ENCODE data around the gene SMAD6.

The SMAD6 gene

GRCh38 chr15:66702787-66703539 lies 927 bp downstream of the SMAD6 start:
- peaks cover 24% of the 10 kb centered on the region for H3K27me3 ChIP-seq (ENCODE audit: insufficient read depth, low read length, poor library complexity, severe bottlenecking)
- H2AFZ ChIP-seq (ENCODE audit: low read length): peak overlapping the region; percentile 90
- H3K4me1 ChIP-seq (ENCODE audit: insufficient read depth, low read length, poor library complexity, severe bottlenecking): peaks cover 23% of the 10 kb centered on the region
- peak overlapping the region; percentile 80 for H3K9ac ChIP-seq (ENCODE audit: low read depth, low read length, poor library complexity, severe bottlenecking)
- H3K36me3 ChIP-seq (ENCODE audit: insufficient read depth, low read length): no peaks in the 10 kb centered on the region
- no peaks in the 10 kb centered on the region for H3F3A ChIP-seq (ENCODE audit: low read depth)
- H3K9me2 ChIP-seq (replicated peaks; ENCODE audit: low read depth, low read length): no peaks in the 10 kb centered on the region
- peak overlapping the region; percentile 91 for H3K4me2 ChIP-seq (ENCODE audit: low read depth, low read length, poor library complexity, severe bottlenecking)
- peak overlapping the region; percentile 81 for H3K4me3 ChIP-seq (ENCODE audit: low read length, poor library complexity, severe bottlenecking)
- H4K20me1 ChIP-seq (ENCODE audit: insufficient read depth, low read length, poor library complexity, severe bottlenecking): peaks cover 12% of the 10 kb centered on the region
- TF ChIP-seq, protein P1, sequence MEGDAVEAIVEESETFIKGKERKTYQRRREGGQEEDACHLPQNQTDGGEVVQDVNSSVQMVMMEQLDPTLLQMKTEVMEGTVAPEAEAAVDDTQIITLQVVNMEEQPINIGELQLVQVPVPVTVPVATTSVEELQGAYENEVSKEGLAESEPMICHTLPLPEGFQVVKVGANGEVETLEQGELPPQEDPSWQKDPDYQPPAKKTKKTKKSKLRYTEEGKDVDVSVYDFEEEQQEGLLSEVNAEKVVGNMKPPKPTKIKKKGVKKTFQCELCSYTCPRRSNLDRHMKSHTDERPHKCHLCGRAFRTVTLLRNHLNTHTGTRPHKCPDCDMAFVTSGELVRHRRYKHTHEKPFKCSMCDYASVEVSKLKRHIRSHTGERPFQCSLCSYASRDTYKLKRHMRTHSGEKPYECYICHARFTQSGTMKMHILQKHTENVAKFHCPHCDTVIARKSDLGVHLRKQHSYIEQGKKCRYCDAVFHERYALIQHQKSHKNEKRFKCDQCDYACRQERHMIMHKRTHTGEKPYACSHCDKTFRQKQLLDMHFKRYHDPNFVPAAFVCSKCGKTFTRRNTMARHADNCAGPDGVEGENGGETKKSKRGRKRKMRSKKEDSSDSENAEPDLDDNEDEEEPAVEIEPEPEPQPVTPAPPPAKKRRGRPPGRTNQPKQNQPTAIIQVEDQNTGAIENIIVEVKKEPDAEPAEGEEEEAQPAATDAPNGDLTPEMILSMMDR (conservative IDR thresholded peaks at IDR 0.05; ENCODE audit: low read length): no peak
- no peak for TF ChIP-seq EZH2phosphoT487 (IDR thresholded peaks at IDR 0.05; ENCODE audit: borderline replicate concordance)
- no peaks in the 10 kb centered on the region for H3K9me3 ChIP-seq (ENCODE audit: insufficient read depth, low read depth, low read length)
- H3K79me2 ChIP-seq (ENCODE audit: insufficient read depth, low read length): peaks cover 8% of the 10 kb centered on the region; the same call in 1 of the 2 replicates

GRCh38 chr15:66703540-66703941 lies 1.5 kb downstream of the SMAD6 start:
- H3K79me2 ChIP-seq (ENCODE audit: insufficient read depth, low read length): peaks cover 8% of the 10 kb centered on the region; the same call in 1 of the 2 replicates
- H3K4me1 ChIP-seq (ENCODE audit: insufficient read depth, low read length, poor library complexity, severe bottlenecking): peaks cover 23% of the 10 kb centered on the region
- TF ChIP-seq, protein P1 (conservative IDR thresholded peaks at IDR 0.05; ENCODE audit: low read length): no peak
- no peak for TF ChIP-seq EZH2phosphoT487 (IDR thresholded peaks at IDR 0.05; ENCODE audit: borderline replicate concordance)
- no peaks in the 10 kb centered on the region for H3K36me3 ChIP-seq (ENCODE audit: insufficient read depth, low read length)
- H3K4me3 ChIP-seq (ENCODE audit: low read length, poor library complexity, severe bottlenecking): peak overlapping the region; percentile 81
- H3F3A ChIP-seq (ENCODE audit: low read depth): no peaks in the 10 kb centered on the region
- H3K9ac ChIP-seq (ENCODE audit: low read depth, low read length, poor library complexity, severe bottlenecking): peak overlapping the region; percentile 80
- H3K9me3 ChIP-seq (ENCODE audit: insufficient read depth, low read depth, low read length): no peaks in the 10 kb centered on the region
- peaks cover 12% of the 10 kb centered on the region for H4K20me1 ChIP-seq (ENCODE audit: insufficient read depth, low read length, poor library complexity, severe bottlenecking)
- no peak overlapping the region for H2AFZ ChIP-seq (ENCODE audit: low read length)
- H3K9me2 ChIP-seq (replicated peaks; ENCODE audit: low read depth, low read length): no peaks in the 10 kb centered on the region
- peaks cover 24% of the 10 kb centered on the region for H3K27me3 ChIP-seq (ENCODE audit: insufficient read depth, low read length, poor library complexity, severe bottlenecking)
- H3K4me2 ChIP-seq (ENCODE audit: low read depth, low read length, poor library complexity, severe bottlenecking): peak overlapping the region; percentile 91

- Histone ChIP-seq H3K4me2 (ENCODE audit: low read depth, low read length, poor library complexity, severe bottlenecking) (peak overlapping the region; percentile 91), H3K4me3 (ENCODE audit: low read length, poor library complexity, severe bottlenecking) (peak overlapping the region; percentile 81), H3K9ac (ENCODE audit: low read depth, low read length, poor library complexity, severe bottlenecking) (no peak overlapping the region)
Observed at GRCh38 chr15:66704019-66704802, 2.2 kb downstream of the SMAD6 start.

More at GRCh38 chr15:66704019-66704802, 2.2 kb downstream of the SMAD6 start:
- Histone ChIP-seq H3K79me2 (ENCODE audit: insufficient read depth, low read length) (peaks cover 8% of the 10 kb centered on the region; the same call in 1 of the 2 replicates), H3F3A (ENCODE audit: low read depth) (no peaks in the 10 kb centered on the region), H3K9me2 (replicated peaks; ENCODE audit: low read depth, low read length) (no peaks in the 10 kb centered on the region), H4K20me1 (ENCODE audit: insufficient read depth, low read length, poor library complexity, severe bottlenecking) (peaks cover 12% of the 10 kb centered on the region), H3K36me3 (ENCODE audit: insufficient read depth, low read length) (no peaks in the 10 kb centered on the region), H2AFZ (ENCODE audit: low read length) (no peak overlapping the region), H3K4me1 (ENCODE audit: insufficient read depth, low read length, poor library complexity, severe bottlenecking) (peaks cover 23% of the 10 kb centered on the region), H3K27me3 (ENCODE audit: insufficient read depth, low read length, poor library complexity, severe bottlenecking) (peaks cover 24% of the 10 kb centered on the region), H3K9me3 (ENCODE audit: insufficient read depth, low read depth, low read length) (no peaks in the 10 kb centered on the region)
- TF ChIP-seq EZH2phosphoT487 (IDR thresholded peaks at IDR 0.05; ENCODE audit: borderline replicate concordance): no peak
- TF ChIP-seq, protein P1 (conservative IDR thresholded peaks at IDR 0.05; ENCODE audit: low read length): no peak
